G401 (cell line): ENCODE measurements around the gene PAPPA. TPM values are rescaled to one million over a fixed set of nuclear protein-coding genes. Genes with fewer than 3 reads are reported as not detected.
A peak's percentile ranks its signal among the peaks of the same experiment; 100 is the strongest.

Experiments used
- DNase-seq: peaks from one replicate; pipeline ENCODE4 v3.0.0-alpha.2; 2015; ENCODE audit warnings: low spot score
- in situ Hi-C: cut with HindIII; loops from 2 replicates; pipeline ENCODE4 v1.10.0; 2016; ENCODE audit warnings: low sequenced_read_pairs, mixed read lengths
- total RNA-seq: library from RNA; depleted of rRNA; stranded (reverse); fragments of >200 nt; shearing (Covaris generic); gene quantifications from 2 replicates; pipeline ENCODE4 v1.2.3, GENCODE V29; 2014

PAPPA gene
- total RNA-seq, 1 experiment from 2014 or later, result 0.44 TPM

DNA sequence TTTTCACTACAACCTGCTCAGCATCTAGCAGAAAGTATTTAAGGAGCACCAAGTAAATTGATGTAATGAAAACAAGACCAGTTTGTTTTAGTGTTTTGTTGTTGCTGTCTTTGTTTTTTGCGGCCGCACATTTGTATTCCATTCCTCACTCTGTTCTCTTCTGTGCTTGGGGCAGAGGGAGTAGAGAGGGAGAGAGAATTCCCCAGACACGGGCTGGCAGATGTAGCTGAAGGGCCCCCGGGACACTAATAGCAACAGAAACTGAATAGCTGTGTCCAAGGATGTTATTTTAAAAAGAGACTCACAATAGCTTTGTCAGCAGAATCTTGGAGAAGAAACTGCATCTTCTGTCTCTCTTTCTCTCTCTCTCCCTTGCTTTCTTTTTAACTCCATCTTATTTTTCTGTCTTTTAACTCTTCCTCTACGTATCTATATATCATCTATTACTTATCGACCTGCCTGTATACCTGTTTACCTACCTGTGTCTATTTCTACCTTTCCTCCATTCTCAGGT lies 145.3 kb downstream of the PAPPA start:
- DNase-seq, result peak; percentile 12
- in situ Hi-C loops, result no loop called here

DNA sequence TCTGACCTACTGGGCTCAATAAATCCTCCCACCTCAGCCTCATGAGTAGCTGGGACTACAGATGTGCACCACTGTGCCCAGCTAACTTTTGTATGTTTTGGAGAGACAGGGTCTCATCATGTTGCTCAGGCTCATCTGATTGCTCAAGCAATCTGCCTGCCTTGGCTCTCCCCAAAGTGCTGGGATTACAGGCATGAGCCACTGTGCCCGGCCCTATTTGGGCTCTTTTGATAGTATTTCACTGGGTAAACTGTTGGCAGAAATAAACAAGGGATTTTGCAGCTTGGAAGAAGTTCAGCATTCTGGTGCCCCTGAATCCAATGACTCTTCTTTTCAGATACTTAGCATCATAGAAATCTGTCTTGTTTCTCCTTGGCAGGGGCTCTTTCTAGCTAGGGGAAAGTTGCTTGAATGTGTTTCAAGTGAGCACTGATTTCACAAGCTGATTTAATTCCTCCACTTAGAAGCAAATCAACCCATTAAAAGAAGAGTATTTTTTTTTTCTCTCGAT lies 146.8 kb downstream of the PAPPA start:
- in situ Hi-C loops, result no loop called here
- peak; percentile 8 for DNase-seq

DNA sequence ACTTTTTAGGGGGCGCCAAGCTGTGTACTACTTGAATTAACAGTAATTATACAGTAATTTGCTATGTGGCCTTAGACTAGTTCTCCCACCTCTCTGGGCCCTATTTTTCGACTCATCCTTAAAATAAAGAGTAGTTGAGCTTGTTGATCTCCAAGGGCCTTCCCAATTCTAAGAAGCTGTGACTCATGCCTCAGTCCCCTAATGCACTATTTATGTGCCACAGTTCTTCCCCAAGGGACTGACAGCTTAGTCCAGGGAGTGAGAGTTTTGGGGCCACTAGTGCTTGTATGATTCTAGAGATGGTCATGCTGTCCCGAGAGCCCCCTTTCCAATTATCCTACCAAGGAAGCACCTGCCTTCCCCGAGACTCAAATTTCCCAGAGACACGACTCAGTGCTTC lies 149.7 kb downstream of the PAPPA start:
- DNase-seq, result no peak
- in situ Hi-C loops, result no loop called here

DNA sequence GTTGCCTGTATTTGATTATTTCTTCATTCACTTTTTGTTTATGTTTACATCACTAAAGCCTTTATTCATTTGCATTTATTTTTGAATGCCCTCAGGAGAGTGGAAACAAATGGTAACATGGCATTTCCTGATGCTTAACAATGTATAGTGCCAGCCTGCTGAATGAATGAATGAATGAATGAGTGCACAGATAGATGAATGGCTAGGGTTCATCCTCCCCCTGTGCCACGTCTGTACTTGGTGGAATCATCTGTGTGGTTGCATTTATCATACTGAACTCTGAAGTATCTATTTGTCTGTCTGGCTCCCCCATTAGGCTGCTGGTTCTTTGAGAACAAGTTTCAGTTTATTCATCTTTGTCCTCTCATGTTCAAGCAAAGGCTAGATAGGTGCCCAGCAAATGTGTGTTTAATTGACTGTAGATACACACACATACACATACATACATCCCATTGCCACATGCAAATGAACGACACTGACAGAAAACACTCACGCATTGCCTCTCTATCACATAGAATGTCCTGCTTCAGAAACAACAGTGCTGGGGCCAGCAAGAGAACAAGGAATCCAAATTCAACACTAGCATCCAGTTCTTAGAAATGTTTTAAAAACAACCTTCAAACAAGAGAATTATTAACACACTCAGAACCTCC lies 150.4 kb downstream of the PAPPA start:
- in situ Hi-C loops, result no loop called here
- no peak for DNase-seq

DNA sequence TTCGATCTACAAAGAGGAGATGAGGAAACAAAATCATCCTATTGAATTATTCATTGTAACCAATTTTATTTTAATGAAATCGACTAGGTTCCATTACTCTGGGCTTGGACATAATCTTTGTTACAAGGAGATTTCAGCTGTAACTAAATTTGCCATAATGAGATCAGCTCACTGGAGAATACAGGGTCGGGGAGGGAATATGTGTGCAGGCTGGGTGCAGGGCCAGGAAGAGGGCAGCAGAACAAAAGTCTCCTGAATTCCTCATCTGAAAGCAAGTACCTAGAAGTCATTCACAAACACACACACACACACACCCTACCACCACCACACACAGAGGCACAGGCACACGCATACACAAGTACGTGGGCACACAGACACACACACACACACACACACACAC lies 151.2 kb downstream of the PAPPA start:
- in situ Hi-C loops, result no loop called here
- DNase-seq, result no peak

DNA sequence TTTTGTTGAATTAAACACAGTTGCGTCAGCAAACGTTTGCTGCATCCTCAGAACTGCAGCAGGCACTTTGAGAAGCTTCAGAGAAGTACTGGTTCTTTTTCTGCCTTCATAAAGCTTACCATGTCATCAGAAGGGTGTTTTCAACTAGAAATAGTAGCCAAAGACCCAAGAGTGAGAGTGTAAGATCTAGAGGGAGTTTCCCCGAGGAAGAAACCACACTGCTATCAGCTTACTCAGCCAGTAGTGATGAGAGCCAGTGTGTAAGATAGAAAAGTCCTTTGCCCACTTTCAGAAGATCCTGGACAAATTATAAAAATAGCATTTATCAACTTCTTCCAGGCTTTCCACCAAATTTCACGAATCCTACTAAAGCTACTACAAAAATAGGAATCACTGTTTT lies 154.5 kb downstream of the PAPPA start:
- no peak for DNase-seq
- in situ Hi-C loops, result no loop called here

DNA sequence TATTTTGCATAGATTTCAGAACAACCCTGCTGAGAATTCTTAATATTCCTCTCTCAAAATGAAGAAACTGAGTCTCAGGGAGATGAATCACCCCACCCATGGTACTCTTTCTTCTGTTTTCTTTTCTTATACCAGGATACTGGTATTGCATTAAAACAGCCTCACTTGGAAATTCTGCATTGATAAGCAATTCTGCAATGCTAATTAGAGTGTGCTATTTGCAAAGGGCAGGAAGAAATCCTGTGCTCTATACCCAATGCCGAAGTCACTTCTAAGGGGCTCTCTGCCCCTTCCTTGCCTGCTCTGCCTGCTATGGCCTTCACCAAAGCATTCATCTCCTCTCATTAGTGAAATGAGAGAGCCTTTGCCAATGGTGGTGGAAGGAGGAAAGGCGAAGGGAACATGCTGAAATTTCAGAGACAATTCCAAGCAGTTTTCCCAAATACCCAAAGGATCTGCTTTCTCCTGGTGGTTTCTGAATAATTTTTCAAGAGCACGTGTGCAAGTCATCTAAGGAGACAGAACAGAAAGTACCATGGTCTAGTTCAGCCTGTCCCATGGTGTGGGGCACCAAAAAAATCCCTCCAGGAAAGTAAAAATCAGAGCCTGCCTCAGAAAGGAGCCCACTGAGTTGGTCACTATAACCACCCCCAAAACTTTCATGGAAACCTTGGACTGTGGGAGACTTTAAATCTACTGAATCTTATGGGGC lies 156.5 kb downstream of the PAPPA start:
- DNase-seq, result no peak
- in situ Hi-C loops, result no loop called here

DNA sequence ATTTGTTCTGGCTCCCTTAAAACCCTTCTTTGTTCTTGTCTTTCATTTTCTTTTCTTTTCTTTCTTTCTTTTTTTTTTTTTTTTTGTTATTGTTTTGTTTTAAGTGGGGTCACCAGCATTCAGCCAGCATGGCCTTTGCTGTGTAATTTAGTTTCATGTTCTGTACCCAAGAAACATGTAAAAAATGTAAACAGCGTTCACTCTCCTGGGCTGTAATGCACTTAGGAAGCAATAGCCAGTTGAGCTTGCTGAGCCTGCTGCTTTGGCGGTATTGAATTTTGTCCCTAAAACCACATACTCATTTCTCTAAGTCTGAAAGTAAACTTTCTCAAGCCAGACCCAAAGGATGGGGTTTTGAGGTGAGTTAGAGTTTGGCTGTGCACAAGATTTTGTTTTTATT lies 158.6 kb downstream of the PAPPA start:
- in situ Hi-C loops, result no loop called here
- no peak for DNase-seq

DNA sequence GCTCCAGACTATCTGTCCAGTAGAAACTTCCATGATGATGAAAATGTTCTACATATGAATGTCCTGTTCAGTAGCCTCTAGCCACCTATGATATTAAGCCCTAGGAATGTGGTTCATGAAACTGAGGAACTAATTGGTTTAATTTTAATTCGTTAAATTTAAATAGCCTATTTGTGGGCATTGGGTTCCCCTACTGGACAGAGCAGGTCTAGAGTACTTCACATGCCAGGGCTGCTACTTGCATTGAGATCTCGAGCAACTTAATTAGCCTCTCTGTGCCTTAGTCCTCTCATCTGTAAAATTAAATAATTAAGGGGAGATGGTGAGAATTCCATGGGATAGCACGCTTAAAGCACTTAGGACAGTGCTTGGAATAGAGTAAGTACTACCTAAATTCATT lies 160.0 kb downstream of the PAPPA start:
- in situ Hi-C loops, result no loop called here
- no peak for DNase-seq

DNA sequence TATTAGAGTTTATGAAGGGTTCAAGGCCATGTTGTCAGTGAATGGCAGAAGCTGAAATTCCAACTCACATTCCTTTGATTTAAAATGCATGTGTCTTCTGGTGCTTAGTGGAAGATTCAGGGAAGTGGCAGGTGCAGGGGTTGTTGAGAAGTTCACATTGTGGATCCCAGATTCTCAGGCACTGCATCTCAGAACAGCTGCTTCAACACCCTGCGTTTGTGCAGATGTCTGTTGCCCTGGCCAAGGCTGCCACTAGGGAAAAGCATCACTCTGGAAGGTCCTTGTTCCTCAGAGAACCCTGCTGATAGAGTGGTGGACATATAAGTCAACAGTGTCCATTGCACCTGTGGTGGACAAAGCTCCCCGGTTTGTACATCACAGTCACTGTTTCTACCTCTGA lies 162.7 kb downstream of the PAPPA start:
- DNase-seq, result no peak

DNA sequence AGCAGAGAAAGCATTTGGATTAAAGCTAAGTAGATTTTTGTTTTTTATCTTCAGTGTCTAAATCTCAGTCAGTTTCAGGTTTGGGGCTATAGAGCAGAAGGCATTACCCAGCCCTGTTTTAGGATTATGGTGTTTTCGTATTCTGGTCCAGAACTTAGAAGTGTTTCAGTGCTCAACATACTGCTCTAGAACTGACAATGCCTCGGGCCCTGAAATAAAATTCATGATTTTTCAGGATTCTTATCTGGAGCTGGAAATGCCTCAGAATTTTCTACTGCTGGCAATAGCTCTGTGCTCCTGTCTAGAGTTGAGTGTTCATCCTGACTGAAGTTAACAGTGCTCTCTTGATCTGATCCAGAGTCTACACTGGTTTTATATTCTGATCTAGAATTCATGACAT lies 163.9 kb downstream of the PAPPA start:
- DNase-seq, result no peak
- in situ Hi-C loops, result no loop called here

More for the DNA sequence above, 162.7 kb downstream of the PAPPA start:
- in situ Hi-C loops, result no loop called here

DNA sequence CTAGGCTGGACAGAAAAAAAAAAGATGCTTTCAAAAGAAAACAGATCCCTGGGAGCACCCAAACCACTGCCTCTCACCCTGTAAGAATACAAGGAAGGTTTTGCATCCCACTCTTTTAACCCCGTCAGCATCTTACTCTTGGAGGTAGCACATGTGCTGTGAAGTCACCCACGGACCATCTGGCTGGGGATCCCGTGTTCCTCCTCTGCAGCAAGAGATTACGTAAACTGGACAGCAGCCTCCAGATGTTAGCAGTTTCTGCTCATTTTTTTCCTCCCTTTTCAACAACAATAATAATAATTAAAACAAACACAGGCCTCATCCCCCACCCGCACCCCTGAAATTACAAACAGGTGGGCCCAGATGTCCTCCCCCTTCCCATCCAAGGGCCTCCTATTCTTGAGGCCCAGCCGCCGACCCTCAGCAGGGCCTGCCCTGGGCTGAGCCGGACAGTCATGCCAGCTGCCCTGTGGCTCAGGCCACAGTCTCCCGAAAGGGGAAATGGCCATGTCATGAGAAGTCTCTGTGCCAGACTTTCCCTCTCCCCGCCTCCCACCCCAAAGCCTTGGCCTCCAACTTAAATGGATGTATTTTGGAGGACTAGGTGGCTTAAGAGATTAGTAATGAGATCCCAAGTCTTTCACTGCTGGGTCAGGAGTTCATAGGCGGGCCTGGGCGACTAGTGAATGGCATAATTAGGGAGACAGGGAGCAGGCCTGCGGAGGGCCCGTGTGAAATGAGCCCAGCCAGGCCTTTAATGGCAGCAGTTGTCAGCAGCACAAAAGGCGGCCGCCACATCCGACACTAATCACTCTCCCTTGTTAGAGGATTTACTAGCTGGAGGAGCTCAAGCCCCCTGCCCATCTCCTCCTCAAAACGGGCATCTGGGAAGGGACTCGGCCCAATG lies 165.1 kb downstream of the PAPPA start:
- no peak for DNase-seq
- in situ Hi-C loops, result no loop called here

DNA sequence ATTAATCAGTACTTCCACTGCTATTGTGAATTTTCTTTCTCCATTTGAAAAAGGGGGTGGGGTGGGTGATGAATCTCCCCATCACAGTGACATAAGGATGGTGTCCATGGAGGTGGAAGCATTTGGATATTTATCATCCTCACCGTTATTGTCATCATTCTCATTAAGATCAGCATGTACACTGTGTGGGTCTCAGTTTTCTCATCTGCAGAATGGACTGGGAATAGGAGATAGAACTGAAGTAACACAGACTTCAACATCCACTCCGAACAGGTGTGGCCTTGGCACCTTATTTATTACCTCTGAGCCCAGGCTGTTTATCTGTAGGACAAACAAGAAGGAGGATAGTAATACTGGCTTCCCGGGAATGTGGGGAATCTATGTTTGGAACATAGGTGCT lies 165.9 kb downstream of the PAPPA start:
- in situ Hi-C loops, result no loop called here

DNA sequence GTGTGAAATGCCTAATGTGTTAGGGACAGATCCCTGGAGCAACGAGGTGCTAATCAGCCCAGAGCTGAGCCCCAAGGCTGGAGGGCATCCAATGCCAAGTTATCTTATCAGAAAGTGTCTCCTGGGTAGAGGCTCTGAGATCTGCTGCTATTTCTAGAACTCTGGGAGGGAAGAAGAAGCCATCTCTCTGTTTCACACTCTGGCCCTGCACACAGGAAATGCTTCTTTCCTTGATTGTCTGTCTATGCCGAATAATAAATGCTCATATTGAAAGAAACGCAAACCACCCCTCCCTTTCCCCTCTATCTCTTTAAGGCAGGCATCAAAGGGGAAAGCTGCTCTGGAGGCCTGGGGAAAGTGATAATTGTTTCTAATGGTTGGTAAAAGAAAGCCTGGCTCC lies 166.7 kb downstream of the PAPPA start:
- no peak for DNase-seq
- in situ Hi-C loops, result no loop called here

More for the DNA sequence above, 165.9 kb downstream of the PAPPA start:
- no peak for DNase-seq

DNA sequence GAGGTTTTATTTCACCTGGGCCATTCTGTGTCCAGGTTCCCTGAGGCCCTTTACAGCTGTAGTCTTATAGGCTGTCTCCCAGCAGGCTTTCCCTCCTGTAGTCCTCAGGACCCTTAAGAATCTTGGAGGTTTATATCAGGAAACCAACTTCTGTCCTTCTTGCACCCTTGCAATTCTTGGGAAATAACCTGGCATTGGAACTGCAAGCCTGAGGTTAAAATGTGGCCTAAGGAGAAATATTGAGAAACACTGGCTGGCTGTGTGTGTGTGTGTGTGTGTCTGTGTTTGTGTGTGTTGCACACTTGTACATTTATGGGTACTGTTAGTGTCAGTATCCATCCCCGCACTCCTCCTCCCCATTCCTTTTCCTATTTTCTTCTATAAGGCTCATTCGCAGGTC lies 168.9 kb downstream of the PAPPA start:
- no peak for DNase-seq

DNA sequence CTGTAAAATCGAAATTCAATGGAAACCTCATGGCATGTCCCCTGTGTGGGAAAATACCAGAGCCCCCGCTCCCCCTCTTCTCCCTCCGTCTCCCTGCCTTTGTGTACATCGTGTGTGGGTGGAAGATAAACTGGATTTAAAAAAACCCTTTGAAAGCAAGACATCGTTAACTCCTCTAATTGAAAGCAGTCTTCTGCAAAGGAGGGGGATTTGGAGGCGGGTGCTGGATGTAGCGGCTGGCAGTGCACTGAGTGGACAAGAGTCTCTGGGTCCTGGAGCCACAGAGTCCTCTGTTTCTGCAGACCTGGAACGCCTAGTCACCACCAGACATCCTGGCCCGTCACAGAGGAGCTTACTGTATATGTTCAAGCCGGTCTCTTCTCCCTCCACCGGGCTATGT lies 169.4 kb downstream of the PAPPA start:
- in situ Hi-C loops, result no loop called here
- DNase-seq, result no peak

More for the DNA sequence above, 168.9 kb downstream of the PAPPA start:
- in situ Hi-C loops, result no loop called here

DNA sequence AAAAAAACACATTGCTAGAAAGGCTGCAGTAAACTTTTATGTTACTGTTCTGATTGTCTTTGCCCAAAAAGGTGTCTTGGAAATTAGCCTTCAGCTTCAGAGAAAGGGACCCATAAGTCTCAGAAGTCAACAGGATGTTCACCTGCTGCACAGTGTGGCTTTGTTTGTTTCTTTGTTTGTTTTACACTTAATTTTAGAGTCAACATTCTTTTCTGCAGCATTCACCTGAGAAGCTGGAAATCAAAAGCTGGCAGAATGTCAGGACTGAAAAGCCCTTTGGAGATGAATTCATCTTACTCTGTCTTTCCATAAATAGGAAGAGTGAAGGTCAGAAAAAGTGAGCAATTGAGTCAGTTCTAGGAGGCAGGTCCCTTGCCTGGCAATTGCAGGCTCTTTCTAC lies 170.0 kb downstream of the PAPPA start:
- no peak for DNase-seq
- in situ Hi-C loops, result no loop called here

DNA sequence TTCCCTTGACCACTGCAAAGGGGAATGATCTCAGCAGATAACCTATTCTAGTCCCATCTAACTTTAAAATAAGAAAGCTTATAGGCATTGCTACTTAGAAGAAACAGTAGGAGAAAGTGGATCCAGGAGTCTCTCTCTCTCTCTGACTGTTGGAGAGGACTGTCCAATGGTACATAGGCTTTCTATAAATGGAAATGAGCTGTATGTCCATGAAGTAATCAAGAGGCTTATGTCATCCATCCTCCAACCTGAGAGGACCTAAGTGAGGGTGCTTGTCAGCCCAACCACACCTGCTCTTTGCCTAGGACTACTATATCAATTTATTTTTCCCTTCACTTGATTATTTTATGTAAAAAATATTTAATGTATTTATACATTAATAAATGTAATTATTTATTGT lies 172.3 kb downstream of the PAPPA start:
- in situ Hi-C loops, result no loop called here
- no peak for DNase-seq

DNA sequence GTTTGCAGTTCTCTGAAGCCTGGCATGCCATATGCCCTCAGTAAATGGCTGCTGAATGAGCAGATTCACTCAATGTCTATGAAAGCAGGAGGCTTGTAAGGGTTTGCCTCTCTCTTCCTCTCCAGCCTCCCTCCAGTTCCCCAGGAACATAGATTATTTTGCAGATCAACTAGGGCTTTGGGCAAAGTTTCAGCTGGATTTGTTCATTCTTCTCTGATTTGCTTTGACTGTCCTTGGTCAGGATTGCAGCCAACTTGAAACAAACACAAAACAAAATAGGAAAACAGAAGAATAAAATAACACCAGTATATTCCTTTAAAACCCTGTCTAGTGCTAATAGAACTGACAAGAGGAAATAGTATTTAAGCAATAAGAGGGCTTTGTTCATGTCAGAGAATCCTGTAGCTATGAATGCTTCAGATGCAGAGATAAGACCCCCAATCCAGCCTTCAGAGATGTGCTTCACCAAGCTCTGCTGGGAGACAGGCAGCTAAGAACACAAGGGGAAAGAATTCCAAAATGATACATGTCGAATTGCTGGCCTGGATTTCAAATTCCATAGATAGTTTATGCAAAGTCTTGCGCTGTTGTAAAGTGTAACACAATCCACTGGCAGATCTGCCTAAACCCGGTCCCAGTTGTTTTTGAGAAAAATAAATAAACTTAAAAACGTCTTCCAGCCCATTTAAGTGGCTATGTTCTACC lies 174.3 kb downstream of the PAPPA start:
- DNase-seq, result no peak
- in situ Hi-C loops, result no loop called here
